ENCODE data around the gene TUBB3. TPM values are rescaled to one million over a fixed set of nuclear protein-coding genes. Genes with fewer than 3 reads are reported as not detected.

The TUBB3 gene
- total RNA-seq, 1 experiment from 2014 or later = 164 TPM

DNA sequence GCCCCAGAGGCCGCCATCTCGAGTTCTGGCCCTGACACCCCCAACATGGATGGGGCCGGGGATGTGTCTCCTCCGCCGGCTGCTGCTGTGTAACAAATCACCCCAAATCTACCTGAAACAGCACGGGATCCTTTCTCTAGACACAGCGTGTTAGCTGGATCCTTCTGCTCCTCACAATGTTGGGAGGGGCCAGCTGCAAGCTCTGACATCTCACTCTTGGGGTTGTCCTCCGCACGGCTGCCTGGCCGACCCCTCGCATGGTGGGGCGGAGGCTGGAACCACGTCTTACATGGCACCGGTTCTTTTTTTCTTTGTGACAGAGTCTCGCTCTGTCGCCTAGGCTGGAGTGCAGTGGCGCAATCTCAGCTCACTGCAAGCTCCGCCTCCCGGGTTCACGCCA is 13.8 kb downstream of the TUBB3 start:
- Histone ChIP-seq H4K20me1 (ENCODE audit: control insufficient read depth, insufficient read depth, insufficient read length) (no peaks in the 10 kb centered on the region), H3K56ac (ENCODE audit: insufficient read length, low read depth, low read length) (no peak overlapping the region), H2BK20ac (ENCODE audit: low read depth, low read length, poor library complexity, severe bottlenecking) (no peak overlapping the region), H3K23ac (ENCODE audit: insufficient read length, low read depth, low read length) (no peak overlapping the region), H2BK15ac (ENCODE audit: low read depth, low read length) (no peak overlapping the region), H3K18ac (ENCODE audit: insufficient read length, low read depth, low read length) (no peak overlapping the region), H3K27me3 (ENCODE audit: insufficient read depth, low read length) (no peaks in the 10 kb centered on the region), H4K8ac (replicated peaks; ENCODE audit: insufficient read length, low read depth, low read length) (no peak overlapping the region), H4K5ac (ENCODE audit: insufficient read length, low read depth, low read length) (no peak overlapping the region), H3T11ph (ENCODE audit: low read length) (no peak overlapping the region), H2BK120ac (ENCODE audit: low read depth, low read length, poor library complexity, severe bottlenecking) (no peak overlapping the region), H3K4ac (ENCODE audit: low read depth, low read length) (no peak overlapping the region), H2AFZ (ENCODE audit: low read length) (no peak overlapping the region), H2AK5ac (ENCODE audit: insufficient read length, low read length) (no peak overlapping the region), H3K79me1 (ENCODE audit: insufficient read depth, low read depth, low read length, poor library complexity, severe bottlenecking) (no peaks in the 10 kb centered on the region), H3K4me1 (ENCODE audit: insufficient read depth, low read length) (no peaks in the 10 kb centered on the region), H3K23me2 (ENCODE audit: insufficient read length, low read depth, low read length, poor library complexity, severe bottlenecking) (no peaks in the 10 kb centered on the region), H3K27ac (ENCODE audit: insufficient read length, low read depth, low read length) (no peak overlapping the region), H2BK12ac (ENCODE audit: insufficient read length, low read depth, low read length) (no peak overlapping the region), H3K4me2 (ENCODE audit: insufficient read depth, insufficient read length, low read length) (no peak overlapping the region), H4K91ac (ENCODE audit: insufficient read length, low read depth, low read length) (no peak overlapping the region), H3K9me3 (ENCODE audit: control insufficient read depth, low read depth, low read length) (no peaks in the 10 kb centered on the region), H3K79me2 (ENCODE audit: insufficient read depth, low read length) (no peaks in the 10 kb centered on the region), H3K9ac (ENCODE audit: extremely low read depth, insufficient read length, low read length) (no peak overlapping the region), H3K14ac (ENCODE audit: insufficient read depth, low read length) (no peak overlapping the region), H2BK5ac (ENCODE audit: insufficient read length, low read length) (no peak overlapping the region)
- Mint-ChIP-seq H3K36me3 (ENCODE audit: insufficient read depth in 1 of 3, low read depth in 3 of 3) (peaks cover 32 to 41% (median 38%) of the 10 kb centered on the region in 3 experiments), H3K4me1 (no peaks in the 10 kb centered on the region), H3K27ac (no peak overlapping the region), H3K9me3 (no peaks in the 10 kb centered on the region), H3K4me3 (peak overlapping the region in 1 of 2 experiments; percentile 40; a peak in 2 of 5 replicates), H3K27me3 (ENCODE audit: low read depth) (peaks cover 1% of the 10 kb centered on the region; the same call in 1 of the 2 replicates)
- TF ChIP-seq, protein P1, sequence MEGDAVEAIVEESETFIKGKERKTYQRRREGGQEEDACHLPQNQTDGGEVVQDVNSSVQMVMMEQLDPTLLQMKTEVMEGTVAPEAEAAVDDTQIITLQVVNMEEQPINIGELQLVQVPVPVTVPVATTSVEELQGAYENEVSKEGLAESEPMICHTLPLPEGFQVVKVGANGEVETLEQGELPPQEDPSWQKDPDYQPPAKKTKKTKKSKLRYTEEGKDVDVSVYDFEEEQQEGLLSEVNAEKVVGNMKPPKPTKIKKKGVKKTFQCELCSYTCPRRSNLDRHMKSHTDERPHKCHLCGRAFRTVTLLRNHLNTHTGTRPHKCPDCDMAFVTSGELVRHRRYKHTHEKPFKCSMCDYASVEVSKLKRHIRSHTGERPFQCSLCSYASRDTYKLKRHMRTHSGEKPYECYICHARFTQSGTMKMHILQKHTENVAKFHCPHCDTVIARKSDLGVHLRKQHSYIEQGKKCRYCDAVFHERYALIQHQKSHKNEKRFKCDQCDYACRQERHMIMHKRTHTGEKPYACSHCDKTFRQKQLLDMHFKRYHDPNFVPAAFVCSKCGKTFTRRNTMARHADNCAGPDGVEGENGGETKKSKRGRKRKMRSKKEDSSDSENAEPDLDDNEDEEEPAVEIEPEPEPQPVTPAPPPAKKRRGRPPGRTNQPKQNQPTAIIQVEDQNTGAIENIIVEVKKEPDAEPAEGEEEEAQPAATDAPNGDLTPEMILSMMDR (conservative IDR thresholded peaks at IDR 0.05) = no peak
- no peak for DNase-seq
- no CpG with 5 or more reads among the region's 20 CpGs for WGBS (ENCODE audit: extremely low coverage, insufficient read length, low lambda C conversion rate)
